SJCRH30 (cell line): ENCODE measurements around the gene CTNNA2. TPM values are rescaled to one million over a fixed set of nuclear protein-coding genes. Genes with fewer than 3 reads are reported as not detected.

Experiments used
- DNase-seq, 2 experiments: peaks; one replicate each; pipeline ENCODE4 v3.0.0-alpha.2; 2015 to 2020
- H3K27ac ChIP-seq: fragments of 250-450 bp; sonication (Bioruptor Pico); 2 replicates; pipeline ENCODE4 v1.5.1; 2020; ENCODE audit warnings: mild to moderate bottlenecking, moderate library complexity
- H3K27me3 ChIP-seq: fragments of 250-450 bp; sonication (Bioruptor Pico); 2 replicates; pipeline ENCODE4 v1.5.1; 2020; ENCODE audit warnings: mild to moderate bottlenecking, moderate library complexity
- H3K36me3 ChIP-seq: fragments of 250-450 bp; sonication (Bioruptor Pico); 2 replicates; pipeline ENCODE4 v1.5.1; 2020; ENCODE audit warnings: mild to moderate bottlenecking, moderate library complexity
- H3K4me1 ChIP-seq: fragments of 250-450 bp; sonication (Bioruptor Pico); 2 replicates; pipeline ENCODE4 v1.5.1; 2020; ENCODE audit warnings: mild to moderate bottlenecking, moderate library complexity
- H3K4me3 ChIP-seq: fragments of 250-450 bp; sonication (Bioruptor Pico); 2 replicates; pipeline ENCODE4 v1.5.1; 2020; ENCODE audit warnings: mild to moderate bottlenecking, moderate library complexity
- H3K9me3 ChIP-seq: fragments of 250-450 bp; sonication (Bioruptor Pico); replicated peaks from 2 replicates; pipeline ENCODE4 v1.5.1; 2020; ENCODE audit warnings: mild to moderate bottlenecking, moderate library complexity
- total RNA-seq: library from RNA; depleted of rRNA; stranded (reverse); fragments of >200 nt; shearing (Covaris generic); gene quantifications from 2 replicates; pipeline ENCODE4 v1.2.3, GENCODE V29; 2014

CTNNA2 gene
- total RNA-seq, 1 experiment from 2014 or later: not detected

GRCh38 chr2:79580175-79580574 lies 67.3 kb downstream of the CTNNA2 start:
- H3K4me3 ChIP-seq: no peak overlapping the region
- no peak for DNase-seq
- H3K27ac ChIP-seq: no peak overlapping the region
- no peaks in the 10 kb centered on the region for H3K27me3 ChIP-seq
- no peaks in the 10 kb centered on the region for H3K36me3 ChIP-seq
- no peaks in the 10 kb centered on the region for H3K4me1 ChIP-seq
- H3K9me3 ChIP-seq: no peaks in the 10 kb centered on the region

GRCh38 chr2:79585701-79586433 lies 73.0 kb downstream of the CTNNA2 start:
- H3K27me3 ChIP-seq: no peaks in the 10 kb centered on the region
- DNase-seq: no peak
- H3K36me3 ChIP-seq: no peaks in the 10 kb centered on the region
- no peaks in the 10 kb centered on the region for H3K9me3 ChIP-seq
- no peaks in the 10 kb centered on the region for H3K4me1 ChIP-seq
- no peak overlapping the region for H3K27ac ChIP-seq
- no peak overlapping the region for H3K4me3 ChIP-seq

GRCh38 chr2:79591281-79591680 lies 78.4 kb downstream of the CTNNA2 start:
- Histone ChIP-seq H3K9me3 (no peaks in the 10 kb centered on the region), H3K4me1 (no peaks in the 10 kb centered on the region), H3K4me3 (no peak overlapping the region), H3K36me3 (no peaks in the 10 kb centered on the region), H3K27me3 (0 out of 2 replicates have a peak, but pooled peaks cover 3% of the 10 kb centered on the region), H3K27ac (no peak overlapping the region)
- no peak for DNase-seq

GRCh38 chr2:79593237-79593867 lies 80.5 kb downstream of the CTNNA2 start:
- H3K36me3 ChIP-seq: no peaks in the 10 kb centered on the region
- H3K4me3 ChIP-seq: no peak overlapping the region
- no peaks in the 10 kb centered on the region for H3K4me1 ChIP-seq
- no peak overlapping the region for H3K27ac ChIP-seq
- no peaks in the 10 kb centered on the region for H3K9me3 ChIP-seq
- H3K27me3 ChIP-seq: 0 out of 2 replicates have a peak, but pooled peaks cover 3% of the 10 kb centered on the region
- no peak for DNase-seq

- Histone ChIP-seq H3K27ac (no peak overlapping the region), H3K4me1 (no peaks in the 10 kb centered on the region), H3K4me3 (no peak overlapping the region), H3K36me3 (no peaks in the 10 kb centered on the region), H3K27me3 (0 out of 2 replicates have a peak, but pooled peaks cover 3% of the 10 kb centered on the region), H3K9me3 (no peaks in the 10 kb centered on the region)
- DNase-seq: no peak
Observed at GRCh38 chr2:79596403-79596802, 83.6 kb downstream of the CTNNA2 start.

GRCh38 chr2:79604748-79605147 lies 91.9 kb downstream of the CTNNA2 start:
- Histone ChIP-seq H3K4me3 (no peak overlapping the region), H3K27ac (no peak overlapping the region), H3K27me3 (peaks cover 5% of the 10 kb centered on the region; the same call in 1 of the 2 replicates), H3K4me1 (no peaks in the 10 kb centered on the region), H3K9me3 (no peaks in the 10 kb centered on the region), H3K36me3 (no peaks in the 10 kb centered on the region)
- no peak for DNase-seq

GRCh38 chr2:79611448-79612016 lies 98.7 kb downstream of the CTNNA2 start:
- Histone ChIP-seq H3K27ac (no peak overlapping the region), H3K4me3 (no peak overlapping the region), H3K9me3 (no peaks in the 10 kb centered on the region), H3K36me3 (no peaks in the 10 kb centered on the region), H3K4me1 (no peaks in the 10 kb centered on the region), H3K27me3 (peaks cover 5% of the 10 kb centered on the region; the same call in 1 of the 2 replicates)
- DNase-seq: no peak

GRCh38 chr2:79612999-79613398 lies 100.1 kb downstream of the CTNNA2 start:
- H3K27ac ChIP-seq: no peak overlapping the region
- H3K27me3 ChIP-seq: peaks cover 5% of the 10 kb centered on the region; the same call in 1 of the 2 replicates
- no peaks in the 10 kb centered on the region for H3K9me3 ChIP-seq
- no peaks in the 10 kb centered on the region for H3K4me1 ChIP-seq
- H3K36me3 ChIP-seq: no peaks in the 10 kb centered on the region
- no peak for DNase-seq
- H3K4me3 ChIP-seq: no peak overlapping the region

GRCh38 chr2:79619442-79619841 lies 106.6 kb downstream of the CTNNA2 start:
- no peak for DNase-seq
- H3K4me3 ChIP-seq: no peak overlapping the region
- no peaks in the 10 kb centered on the region for H3K9me3 ChIP-seq
- H3K4me1 ChIP-seq: no peaks in the 10 kb centered on the region
- H3K27ac ChIP-seq: no peak overlapping the region
- no peaks in the 10 kb centered on the region for H3K36me3 ChIP-seq
- H3K27me3 ChIP-seq: no peaks in the 10 kb centered on the region

- Histone ChIP-seq H3K4me3 (no peak overlapping the region), H3K36me3 (no peaks in the 10 kb centered on the region), H3K27ac (no peak overlapping the region), H3K4me1 (no peaks in the 10 kb centered on the region), H3K27me3 (no peaks in the 10 kb centered on the region), H3K9me3 (no peaks in the 10 kb centered on the region)
- DNase-seq: no peak
Observed at GRCh38 chr2:79619976-79620375, 107.1 kb downstream of the CTNNA2 start.

- H3K36me3 ChIP-seq: no peaks in the 10 kb centered on the region
- no peaks in the 10 kb centered on the region for H3K27me3 ChIP-seq
- no peak overlapping the region for H3K27ac ChIP-seq
- no peak overlapping the region for H3K4me3 ChIP-seq
- H3K9me3 ChIP-seq: no peaks in the 10 kb centered on the region
- no peaks in the 10 kb centered on the region for H3K4me1 ChIP-seq
- no peak for DNase-seq
Observed at GRCh38 chr2:79620679-79621078, 107.8 kb downstream of the CTNNA2 start.

- no peak for DNase-seq
- no peaks in the 10 kb centered on the region for H3K4me1 ChIP-seq
- H3K4me3 ChIP-seq: no peak overlapping the region
- no peak overlapping the region for H3K27ac ChIP-seq
- H3K9me3 ChIP-seq: no peaks in the 10 kb centered on the region
- no peaks in the 10 kb centered on the region for H3K27me3 ChIP-seq
- H3K36me3 ChIP-seq: no peaks in the 10 kb centered on the region
Observed at GRCh38 chr2:79621252-79621651, 108.4 kb downstream of the CTNNA2 start.

- no peaks in the 10 kb centered on the region for H3K36me3 ChIP-seq
- no peaks in the 10 kb centered on the region for H3K27me3 ChIP-seq
- no peaks in the 10 kb centered on the region for H3K4me1 ChIP-seq
- no peaks in the 10 kb centered on the region for H3K9me3 ChIP-seq
- no peak overlapping the region for H3K27ac ChIP-seq
- DNase-seq: no peak
- no peak overlapping the region for H3K4me3 ChIP-seq
Observed at GRCh38 chr2:79621755-79622154, 108.9 kb downstream of the CTNNA2 start.

GRCh38 chr2:79622508-79622907 lies 109.7 kb downstream of the CTNNA2 start:
- no peaks in the 10 kb centered on the region for H3K4me1 ChIP-seq
- no peak overlapping the region for H3K4me3 ChIP-seq
- DNase-seq: no peak
- no peaks in the 10 kb centered on the region for H3K36me3 ChIP-seq
- 0 out of 2 replicates have a peak, but pooled peaks cover under 1% of the 10 kb centered on the region for H3K27me3 ChIP-seq
- H3K27ac ChIP-seq: no peak overlapping the region
- H3K9me3 ChIP-seq: no peaks in the 10 kb centered on the region

- H3K27ac ChIP-seq: no peak overlapping the region
- H3K4me1 ChIP-seq: no peaks in the 10 kb centered on the region
- H3K27me3 ChIP-seq: 0 out of 2 replicates have a peak, but pooled peaks cover 3% of the 10 kb centered on the region
- H3K9me3 ChIP-seq: no peaks in the 10 kb centered on the region
- no peaks in the 10 kb centered on the region for H3K36me3 ChIP-seq
- no peak for DNase-seq
- no peak overlapping the region for H3K4me3 ChIP-seq
Observed at GRCh38 chr2:79627237-79627636, 114.4 kb downstream of the CTNNA2 start.
